Stomach (tissue), 4 donors: ENCODE measurements around the gene MAIP1.

Experiments used
- CTCF ChIP-seq, 7 experiments: fragments of 450-650 bp in 4 of 7; fragments of 200-600 bp in 3 of 7; sonication (generic) in 3 of 7; IDR thresholded peaks; one replicate each; pipeline ENCODE4 v1.5.1; 2016 to 2019; ENCODE audit warnings: antibody characterized with exemption in 7 of 7, control low read depth in 2 of 7, mild to moderate bottlenecking in 1 of 7
- EP300 ChIP-seq: sonication (generic); formaldehyde crosslinking; IDR thresholded peaks from one replicate; pipeline ENCODE4 v1.6.1; 2017; ENCODE audit warnings: antibody characterized with exemption
- POLR2A ChIP-seq, 4 donors: fragments of 450-650 bp; IDR thresholded peaks; one replicate each; pipeline ENCODE4 v1.6.1; 2016; ENCODE audit warnings: antibody characterized with exemption in 4 of 4, control low read depth in 2 of 4, mild to moderate bottlenecking in 1 of 4, moderate library complexity in 1 of 4
- POLR2AphosphoS5 ChIP-seq, 3 donors: sonication (generic); formaldehyde crosslinking; IDR thresholded peaks; one replicate each; pipeline ENCODE4 v1.6.1; 2016; ENCODE audit warnings: antibody characterized with exemption in 3 of 3

- TF ChIP-seq CTCF (IDR thresholded peaks at IDR 0.05), result no peak
- TF ChIP-seq EP300, result no peak
- TF ChIP-seq POLR2A (IDR thresholded peaks at IDR 0.05), result no peak
- no peak for TF ChIP-seq POLR2AphosphoS5 (IDR thresholded peaks at IDR 0.05)
These were observed 32.8 kb downstream of the MAIP1 start for GRCh38 chr2:199988151-199988550.
